ENCODE data around the gene ZNF41. TPM values are rescaled to one million over a fixed set of nuclear protein-coding genes. Genes with fewer than 3 reads are reported as not detected.

The ZNF41 gene
- total RNA-seq = 6.3 and 8.8 TPM in 2 replicates
- long read RNA-seq, partial matches to known transcripts = 0 of 14 reads
- long read RNA-seq, other reads (novel, unspliced or antisense) = 14 of 14 reads

GRCh38 chrX:47482512-47483305 is at the start of gene ZNF41:
TSS of gene ZNF41 (minus strand) at chrX:47483222. CDS start at chrX:47467481, 15,741 bp downstream.
- no peaks in the 10 kb centered on the region for H3K27me3 Mint-ChIP-seq (ENCODE audit: unreplicated experiment)
- DNase-seq (ENCODE audit: extremely low spot score, unreplicated experiment) = peak; percentile 85
- peak within 1 kb of the TSS; percentile 86 for H3K27ac Mint-ChIP-seq (ENCODE audit: unreplicated experiment)
- H3K4me3 Mint-ChIP-seq (ENCODE audit: unreplicated experiment) = peak within 1 kb of the TSS; percentile 92
- no peaks in the 10 kb centered on the region for H3K36me3 Mint-ChIP-seq (ENCODE audit: unreplicated experiment)
- TF ChIP-seq CTCF (IDR thresholded peaks at IDR 0.05) = no peak
- peaks cover 6% of the 10 kb centered on the region for H3K9me3 Mint-ChIP-seq (ENCODE audit: unreplicated experiment)
- H3K4me1 Mint-ChIP-seq (ENCODE audit: unreplicated experiment) = peaks cover 29% of the 10 kb centered on the region

- H3K27ac Mint-ChIP-seq (ENCODE audit: unreplicated experiment) = no peak overlapping the region
- no peaks in the 10 kb centered on the region for H3K9me3 Mint-ChIP-seq (ENCODE audit: unreplicated experiment)
- DNase-seq (ENCODE audit: extremely low spot score, unreplicated experiment) = no peak
- TF ChIP-seq CTCF (IDR thresholded peaks at IDR 0.05) = no peak
- H3K36me3 Mint-ChIP-seq (ENCODE audit: unreplicated experiment) = no peaks in the 10 kb centered on the region
- peaks cover 2% of the 10 kb centered on the region for H3K27me3 Mint-ChIP-seq (ENCODE audit: unreplicated experiment)
- no peak overlapping the region for H3K4me3 Mint-ChIP-seq (ENCODE audit: unreplicated experiment)
- no peaks in the 10 kb centered on the region for H3K4me1 Mint-ChIP-seq (ENCODE audit: unreplicated experiment)
Measured at GRCh38 chrX:47530049-47530448, 47.0 kb upstream of the ZNF41 start.

- no peak for DNase-seq (ENCODE audit: extremely low spot score, unreplicated experiment)
- Mint-ChIP-seq H3K27me3 (ENCODE audit: unreplicated experiment) (peaks cover 2% of the 10 kb centered on the region), H3K9me3 (ENCODE audit: unreplicated experiment) (no peaks in the 10 kb centered on the region), H3K36me3 (ENCODE audit: unreplicated experiment) (no peaks in the 10 kb centered on the region), H3K27ac (ENCODE audit: unreplicated experiment) (no peak overlapping the region), H3K4me1 (ENCODE audit: unreplicated experiment) (no peaks in the 10 kb centered on the region), H3K4me3 (ENCODE audit: unreplicated experiment) (no peak overlapping the region)
- no peak for TF ChIP-seq CTCF (IDR thresholded peaks at IDR 0.05)
Measured at GRCh38 chrX:47529548-47529947, 46.5 kb upstream of the ZNF41 start.

DNA sequence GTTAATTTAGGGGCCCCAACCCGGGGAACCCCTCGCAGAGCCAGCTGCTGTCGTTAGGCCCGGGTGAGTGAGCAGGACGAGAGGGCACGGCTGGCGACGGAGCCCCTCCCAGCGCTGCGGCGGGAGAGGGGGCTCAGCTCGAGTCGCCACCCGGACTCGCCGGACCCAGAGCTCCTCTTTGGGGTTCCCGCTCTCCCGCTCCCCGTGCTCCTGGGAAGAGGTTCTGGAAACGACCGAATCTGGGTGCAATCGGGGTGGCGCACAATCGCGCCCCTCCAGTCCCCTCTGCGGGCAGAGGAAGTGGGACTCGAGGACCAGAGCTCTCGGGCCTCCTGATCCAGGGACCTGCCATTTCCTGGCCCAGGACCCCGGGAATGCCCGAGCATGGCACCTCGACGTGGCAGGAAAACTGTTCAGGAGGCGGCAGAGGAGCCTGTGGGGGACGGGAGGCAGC is 40.7 kb upstream of the ZNF41 start:
- no peak for DNase-seq (ENCODE audit: extremely low spot score, unreplicated experiment)

More for the DNA sequence above, 40.7 kb upstream of the ZNF41 start:
- Mint-ChIP-seq H3K9me3 (ENCODE audit: unreplicated experiment) (no peaks in the 10 kb centered on the region), H3K27ac (ENCODE audit: unreplicated experiment) (no peak overlapping the region), H3K4me1 (ENCODE audit: unreplicated experiment) (peaks cover 4% of the 10 kb centered on the region), H3K4me3 (ENCODE audit: unreplicated experiment) (peak overlapping the region; percentile 70), H3K27me3 (ENCODE audit: unreplicated experiment) (no peaks in the 10 kb centered on the region), H3K36me3 (ENCODE audit: unreplicated experiment) (no peaks in the 10 kb centered on the region)
- no peak for TF ChIP-seq CTCF (IDR thresholded peaks at IDR 0.05)
